PC-3 (cell line): Measurements from ENCODE around the gene ITIH5.

Experiments used
- CTCF ChIP-seq: fragments of 300-600 bp; sonication (generic); conservative IDR thresholded peaks from 2 replicates; pipeline ENCODE4 v1.5.1; 2017; ENCODE audit warnings: antibody characterized with exemption, low read depth, mild to moderate bottlenecking, low read length
- EZH2 ChIP-seq: fragments of 300-600 bp; sonication (generic); IDR thresholded peaks from one replicate; pipeline ENCODE4 v1.6.1; 2017; ENCODE audit warnings: antibody characterized with exemption, mild to moderate bottlenecking, low read length; ENCODE audit not compliant: unreplicated experiment
- EZH2phosphoT487 ChIP-seq: fragments of 300-600 bp; sonication (generic); IDR thresholded peaks from 2 replicates; pipeline ENCODE4 v1.6.1; 2018; ENCODE audit warnings: mild to moderate bottlenecking, antibody characterized with exemption, low read length, borderline replicate concordance

DNA sequence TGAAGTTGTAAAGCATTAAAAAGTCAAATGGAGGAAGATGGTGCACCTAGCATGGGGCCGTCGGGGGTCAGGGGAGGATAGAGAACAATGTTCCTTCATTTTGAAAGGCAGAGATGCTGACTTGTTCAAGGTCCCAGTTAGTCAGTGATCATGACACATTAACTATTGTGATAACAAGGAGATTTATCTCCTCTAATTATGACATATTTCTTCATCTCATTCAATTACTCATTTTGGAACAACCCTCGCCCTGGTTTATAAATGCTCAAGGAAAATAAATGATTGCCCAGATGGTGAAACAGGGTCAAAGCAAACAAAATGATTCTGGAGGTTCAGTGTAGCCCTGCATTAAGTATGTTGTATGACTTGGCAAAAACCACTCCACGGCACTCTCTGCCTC is 106.2 kb downstream of the ITIH5 start:
- no peak for TF ChIP-seq CTCF
- no peak for TF ChIP-seq EZH2
- no peak for TF ChIP-seq EZH2phosphoT487
